OCI-LY7 (cell line): ENCODE measurements around the gene ARPC4. TPM values are rescaled to one million over a fixed set of nuclear protein-coding genes. Genes with fewer than 3 reads are reported as not detected.

Experiments
- BruUV-seq: library from RNA; stranded (reverse); fragments of 400-500 nt; replicated peaks from 2 replicates; lab custom pipeline; 2021; lab: Mats Ljungman, UMichigan
- CTCF ChIA-PET: fragments of 300-600 bp; sonication (Branson Sonifier 250); formaldehyde crosslinking; loops from one replicate; lab custom pipeline; 2022; ENCODE audit warnings: antibody characterized with exemption; ENCODE audit not compliant: unreplicated experiment; lab: Charles Lee
- POLR2A ChIA-PET: fragments of 300-600 bp; sonication (Branson Sonifier 250); formaldehyde crosslinking; loops from one replicate; lab custom pipeline; 2022; ENCODE audit warnings: antibody characterized with exemption; lab: Charles Lee
- DNase-seq: peaks from one replicate; pipeline ENCODE4 v3.0.0-alpha.2; 2015; ENCODE audit warnings: low spot score
- H2AFZ ChIP-seq: fragments of 200-600 bp; sonication (generic), shearing (Covaris generic); 2 replicates; pipeline ENCODE4 v1.6.1; 2014; ENCODE audit warnings: mild to moderate bottlenecking, antibody characterized with exemption, low read length, moderate library complexity
- H3K27ac ChIP-seq: fragments of 200-600 bp; sonication (generic); 2 replicates; pipeline ENCODE4 v1.5.1; 2014; ENCODE audit warnings: mixed run types, low read depth, mild to moderate bottlenecking, moderate library complexity, low read length, inconsistent platforms; ENCODE audit not compliant: poor library complexity, severe bottlenecking
- H3K36me3 ChIP-seq: fragments of 200-600 bp; sonication (generic); 2 replicates; pipeline ENCODE4 v1.6.1; 2014; ENCODE audit warnings: mild to moderate bottlenecking, antibody characterized with exemption, low read length, moderate library complexity, mixed read lengths; ENCODE audit not compliant: insufficient read depth
- H3K4me1 ChIP-seq: fragments of 200-600 bp; sonication (generic); 2 replicates; pipeline ENCODE4 v1.5.1; 2014; ENCODE audit warnings: mild to moderate bottlenecking, low read length; ENCODE audit not compliant: insufficient read depth, poor library complexity, severe bottlenecking
- H3K4me2 ChIP-seq: fragments of 200-600 bp; sonication (generic); 2 replicates; pipeline ENCODE4 v1.6.1; 2014; ENCODE audit warnings: mild to moderate bottlenecking, low read length
- H3K4me3 ChIP-seq: fragments of 200-600 bp; sonication (generic); 2 replicates; pipeline ENCODE4 v1.5.1; 2014; ENCODE audit warnings: mild to moderate bottlenecking, low read depth, low read length; ENCODE audit not compliant: poor library complexity, severe bottlenecking
- H3K79me2 ChIP-seq: fragments of 200-600 bp; sonication (generic); 2 replicates; pipeline ENCODE4 v1.6.1; 2016; ENCODE audit warnings: low read depth, mild to moderate bottlenecking, low read length, moderate library complexity, mixed read lengths; ENCODE audit not compliant: insufficient read depth
- H3K9me2 ChIP-seq: fragments of 200-600 bp; sonication (generic); 2 replicates; pipeline ENCODE4 v1.6.1; 2016; ENCODE audit warnings: mild to moderate bottlenecking, low read length, mixed read lengths; ENCODE audit not compliant: insufficient read depth
- H3K9me3 ChIP-seq: fragments of 200-600 bp; sonication (generic); 2 replicates; pipeline ENCODE4 v1.6.1; 2014; ENCODE audit warnings: mild to moderate bottlenecking, mixed run types, low read length, mixed read lengths
- H4K20me1 ChIP-seq: fragments of 200-600 bp; sonication (generic); 2 replicates; pipeline ENCODE4 v1.6.1; 2014; ENCODE audit warnings: mild to moderate bottlenecking, antibody characterized with exemption, low read length, moderate library complexity, mixed read lengths; ENCODE audit not compliant: insufficient read depth
- EZH2phosphoT487 ChIP-seq: fragments of 200-600 bp; sonication (generic); IDR thresholded peaks from 2 replicates; pipeline ENCODE4 v1.6.1; 2018; ENCODE audit warnings: low read depth, borderline replicate concordance, mild to moderate bottlenecking, mixed run types, antibody characterized with exemption, low read length, moderate library complexity, mixed read lengths
- intact Hi-C: fragments of 100-400 bp; cut with micrococcal nuclease; formaldehyde crosslinking; loops from one replicate; pipeline ENCODE4 v1.10.0; 2022; ENCODE audit not compliant: unreplicated experiment
- total RNA-seq, 2 experiments: library from RNA; depleted of rRNA in 1 of 2; stranded (reverse); fragments of >200 nt in 1 of 2; shearing (Covaris generic) in 1 of 2; gene quantifications; 2 replicates each; pipeline ENCODE4 v1.2.3, GENCODE V29; 2014 to 2022
- TF ChIP-seq, protein P1 (sequence below): fragments of 200-600 bp; sonication (generic); conservative IDR thresholded peaks from 2 replicates; pipeline ENCODE4 v1.5.1; 2014; ENCODE audit warnings: mild to moderate bottlenecking, antibody characterized with exemption, low read length, moderate library complexity, mixed read lengths

ARPC4 gene
- total RNA-seq, 2 experiments from 2014 or later: 99.5 to 118 TPM

DNA sequence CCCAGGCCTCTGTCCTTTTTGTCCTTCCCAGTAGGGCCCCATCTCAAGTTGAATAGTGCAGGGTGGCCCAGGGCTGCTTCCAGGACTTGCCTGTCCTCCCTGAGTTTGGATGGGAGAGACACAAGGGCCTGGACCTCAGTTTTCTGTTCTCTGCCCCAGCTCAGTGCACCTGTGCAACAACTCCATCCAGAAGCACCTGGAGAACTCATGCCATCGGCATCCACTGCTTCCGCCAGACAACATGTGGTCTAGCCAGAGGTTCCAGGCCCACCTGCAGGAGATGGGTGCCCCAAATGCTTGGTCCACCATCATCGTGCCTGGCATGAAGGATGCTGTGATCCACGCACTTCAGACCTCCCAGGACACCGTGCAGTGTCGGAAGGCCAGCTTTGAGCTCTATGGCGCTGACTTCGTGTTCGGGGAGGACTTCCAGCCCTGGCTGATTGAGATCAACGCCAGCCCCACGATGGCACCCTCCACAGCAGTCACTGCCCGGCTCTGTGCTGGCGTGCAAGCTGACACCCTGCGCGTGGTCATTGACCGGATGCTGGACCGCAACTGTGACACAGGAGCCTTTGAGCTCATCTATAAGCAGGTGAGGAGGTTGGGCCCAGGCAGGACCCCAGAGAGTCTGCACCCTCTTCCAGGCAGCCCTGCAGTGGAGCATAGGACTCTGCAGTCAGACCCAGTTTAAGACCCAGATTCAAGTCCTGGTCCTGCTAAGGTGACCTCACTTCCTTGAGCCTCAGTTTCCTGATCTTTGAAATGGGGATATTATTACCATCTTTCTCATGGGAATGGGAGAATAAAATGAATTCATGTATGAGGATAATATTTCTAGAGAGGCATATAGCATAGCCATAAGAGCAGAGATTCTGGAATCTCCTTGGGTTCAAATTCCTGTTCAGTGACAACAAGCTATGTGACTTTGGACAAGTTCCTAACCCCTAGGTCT lies 36.2 kb downstream of the ARPC4 start:
- no peaks in the 10 kb centered on the region for H3K9me3 ChIP-seq
- no peak overlapping the region for H2AFZ ChIP-seq
- H3K4me3 ChIP-seq: no peak overlapping the region
- TF ChIP-seq, protein P1, sequence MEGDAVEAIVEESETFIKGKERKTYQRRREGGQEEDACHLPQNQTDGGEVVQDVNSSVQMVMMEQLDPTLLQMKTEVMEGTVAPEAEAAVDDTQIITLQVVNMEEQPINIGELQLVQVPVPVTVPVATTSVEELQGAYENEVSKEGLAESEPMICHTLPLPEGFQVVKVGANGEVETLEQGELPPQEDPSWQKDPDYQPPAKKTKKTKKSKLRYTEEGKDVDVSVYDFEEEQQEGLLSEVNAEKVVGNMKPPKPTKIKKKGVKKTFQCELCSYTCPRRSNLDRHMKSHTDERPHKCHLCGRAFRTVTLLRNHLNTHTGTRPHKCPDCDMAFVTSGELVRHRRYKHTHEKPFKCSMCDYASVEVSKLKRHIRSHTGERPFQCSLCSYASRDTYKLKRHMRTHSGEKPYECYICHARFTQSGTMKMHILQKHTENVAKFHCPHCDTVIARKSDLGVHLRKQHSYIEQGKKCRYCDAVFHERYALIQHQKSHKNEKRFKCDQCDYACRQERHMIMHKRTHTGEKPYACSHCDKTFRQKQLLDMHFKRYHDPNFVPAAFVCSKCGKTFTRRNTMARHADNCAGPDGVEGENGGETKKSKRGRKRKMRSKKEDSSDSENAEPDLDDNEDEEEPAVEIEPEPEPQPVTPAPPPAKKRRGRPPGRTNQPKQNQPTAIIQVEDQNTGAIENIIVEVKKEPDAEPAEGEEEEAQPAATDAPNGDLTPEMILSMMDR: no peak
- no peak for TF ChIP-seq EZH2phosphoT487
- no peaks in the 10 kb centered on the region for H3K9me2 ChIP-seq
- no peaks in the 10 kb centered on the region for H3K79me2 ChIP-seq
- H4K20me1 ChIP-seq: no peaks in the 10 kb centered on the region
- DNase-seq: no peak
- no peak overlapping the region for H3K4me2 ChIP-seq
- POLR2A ChIA-PET: interaction anchor here (0.7 kb wide), 1 partner anchor 8 kb away, joined by 3 read pairs; no protein-coding TSS in a partner anchor
- intact Hi-C loops: no loop called here
- CTCF ChIA-PET: interaction anchor here (0.5 to 0.9 kb wide), 2 partner anchors 101 to 328 kb away, joined by 3 read pairs; no protein-coding TSS in a partner anchor
- no TSS peak for BruUV-seq
- H3K4me1 ChIP-seq: peaks cover 3% of the 10 kb centered on the region
- H3K27ac ChIP-seq: no peak overlapping the region
- H3K36me3 ChIP-seq: peaks cover 64% of the 10 kb centered on the region

DNA sequence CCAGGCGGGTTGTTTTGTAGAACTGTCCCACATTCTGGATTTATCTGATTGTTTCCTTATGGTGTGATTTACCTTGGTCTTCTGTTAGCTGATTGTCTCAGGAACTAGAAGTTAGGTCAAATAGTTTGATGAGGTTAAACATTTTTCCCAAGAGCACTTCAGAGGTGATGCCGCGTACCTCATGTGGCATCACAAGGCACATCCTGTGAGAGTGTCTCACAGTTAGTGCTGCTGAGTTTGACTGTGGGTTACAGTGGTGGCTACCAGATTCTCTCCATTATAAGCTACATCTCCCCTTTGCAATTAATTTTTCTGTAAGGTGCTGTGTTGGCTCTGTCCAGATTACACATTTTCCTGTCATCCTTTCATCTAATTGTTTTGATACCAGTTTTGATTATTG lies 38.4 kb downstream of the ARPC4 start:
- Histone ChIP-seq H2AFZ (no peak overlapping the region), H3K9me2 (no peaks in the 10 kb centered on the region), H3K27ac (no peak overlapping the region), H3K4me1 (peaks cover 3% of the 10 kb centered on the region), H3K79me2 (no peaks in the 10 kb centered on the region), H4K20me1 (no peaks in the 10 kb centered on the region), H3K4me3 (no peak overlapping the region), H3K36me3 (peaks cover 80% of the 10 kb centered on the region), H3K4me2 (no peak overlapping the region), H3K9me3 (no peaks in the 10 kb centered on the region)
- intact Hi-C loops: no loop called here
- no TSS peak for BruUV-seq
- DNase-seq: no peak
- ChIA-PET POLR2A (interaction anchor here (0.6 kb wide), 1 partner anchor 22 kb away, joined by 3 read pairs; no protein-coding TSS in a partner anchor), CTCF (no interaction called here)
- TF ChIP-seq, protein P1: no peak
- no peak for TF ChIP-seq EZH2phosphoT487
